Measurements from ENCODE around the gene PDE6A.

The PDE6A gene

GRCh38 chr5:149944666-149945065 is at the start of gene PDE6A:
TSS of gene PDE6A (minus strand) at chr5:149944793. CDS start at chr5:149944673, 120 bp downstream.
- intact Hi-C loops (cut with DNase I) = no loop called here
- no peak for DNase-seq

GRCh38 chr5:149993471-149993870 is 48.9 kb upstream of the PDE6A start:
- intact Hi-C loops (cut with DNase I) = loop anchor here (5.0 kb wide), 1 partner anchor 356 kb away; no protein-coding TSS in a partner anchor
- DNase-seq = no peak

- DNase-seq = peak; percentile 24 to 90 (median 75)
- intact Hi-C loops (cut with DNase I) = loop anchor here (5.0 kb wide), 1 partner anchor 353 kb away; no protein-coding TSS in a partner anchor
Measured at GRCh38 chr5:149990518-149991376, 46.2 kb upstream of the PDE6A start.

GRCh38 chr5:149988126-149988525 is 43.5 kb upstream of the PDE6A start:
- intact Hi-C loops (cut with DNase I) = loop anchor here (5.0 kb wide), 1 partner anchor 151 kb away; no protein-coding TSS in a partner anchor
- no peak for DNase-seq

GRCh38 chr5:149982505-149982904 is 37.9 kb upstream of the PDE6A start:
- intact Hi-C loops (cut with DNase I) = no loop called here
- no peak for DNase-seq

GRCh38 chr5:149981206-149981605 is 36.6 kb upstream of the PDE6A start:
- DNase-seq = no peak
- intact Hi-C loops (cut with DNase I) = no loop called here

GRCh38 chr5:149979896-149980295 is 35.3 kb upstream of the PDE6A start:
- intact Hi-C loops (cut with DNase I) = no loop called here
- DNase-seq = no peak

- no peak for DNase-seq
- intact Hi-C loops (cut with DNase I) = no loop called here
Measured at GRCh38 chr5:149975409-149975808, 30.8 kb upstream of the PDE6A start.

- DNase-seq = no peak
- intact Hi-C loops (cut with DNase I) = loop anchor here (10.0 kb wide), 1 partner anchor 135 kb away; no protein-coding TSS in a partner anchor
Measured at GRCh38 chr5:149969181-149969930, 24.8 kb upstream of the PDE6A start.

GRCh38 chr5:149966946-149967345 is 22.4 kb upstream of the PDE6A start:
- intact Hi-C loops (cut with DNase I) = loop anchor here (10.0 kb wide), 1 partner anchor 132 kb away; no protein-coding TSS in a partner anchor
- no peak for DNase-seq

- intact Hi-C loops (cut with DNase I) = loop anchor here (10.0 kb wide), 1 partner anchor 129 kb away; no protein-coding TSS in a partner anchor
- no peak for DNase-seq
Measured at GRCh38 chr5:149963729-149964128, 19.1 kb upstream of the PDE6A start.

GRCh38 chr5:149962601-149963300 is 18.2 kb upstream of the PDE6A start:
- intact Hi-C loops (cut with DNase I) = loop anchor here (10.0 kb wide), 1 partner anchor 128 kb away; no protein-coding TSS in a partner anchor

GRCh38 chr5:149961957-149962409 is 17.4 kb upstream of the PDE6A start:
- DNase-seq = peak in 7 of 42 donors; percentile 9 to 48 (median 20)
- intact Hi-C loops (cut with DNase I) = loop anchor here (10.0 kb wide), 1 partner anchor 127 kb away; no protein-coding TSS in a partner anchor

More at GRCh38 chr5:149962601-149963300, 18.2 kb upstream of the PDE6A start:
- no peak for DNase-seq

- DNase-seq = peak in 7 of 42 donors; percentile 4 to 48 (median 14)
- intact Hi-C loops (cut with DNase I) = loop anchor here (10.0 kb wide), 1 partner anchor 126 kb away; no protein-coding TSS in a partner anchor
Measured at GRCh38 chr5:149961186-149961685, 16.6 kb upstream of the PDE6A start.

- DNase-seq = peak; percentile 94 to 100 (median 99)
- intact Hi-C loops (cut with DNase I) = loop anchor here (10.0 kb wide), 1 partner anchor 126 kb away; no protein-coding TSS in a partner anchor
Measured at GRCh38 chr5:149960272-149961185, 15.9 kb upstream of the PDE6A start, which contains the start of gene SLC26A2. TSS of gene SLC26A2 (plus strand) at chr5:149960758. CDS start at chr5:149977653, 16,895 bp downstream.

- DNase-seq = peak in 16 of 42 donors; percentile 10 to 66 (median 27)
- intact Hi-C loops (cut with DNase I) = loop anchor here (10.0 kb wide), 1 partner anchor 125 kb away; no protein-coding TSS in a partner anchor
Measured at GRCh38 chr5:149959406-149960236, 15.0 kb upstream of the PDE6A start.

Measured in head of caudate nucleus (tissue), 42 donors.